ENCODE data around the gene FAM107B. TPM values are rescaled to one million over a fixed set of nuclear protein-coding genes. Genes with fewer than 3 reads are reported as not detected.
A peak's percentile ranks its signal among the peaks of the same experiment; 100 is the strongest.

Gene FAM107B
- total and polyA plus RNA-seq, 2 of the 4 experiments (the other 2 are of a cell fraction) = 26.4 to 27.1 TPM

- ATAC-seq (ENCODE audit: low read depth) = no peak
- H3K9me3 ChIP-seq (ENCODE audit: control insufficient read depth, insufficient read depth, low read length) = no peaks in the 10 kb centered on the region
- 95% methylated on average over 4 of the region's 15 CpGs; no CpG with 5 or more reads in 1 of the 2 experiments for WGBS, 2 experiments (ENCODE audit: extremely low coverage in 2 of 2, insufficient read length in 1 of 2)
- no peak overlapping the region for H3K18ac ChIP-seq (ENCODE audit: low read depth, low read length)
- no peak overlapping the region for H2BK5ac ChIP-seq (ENCODE audit: low read depth, low read length, poor library complexity, severe bottlenecking)
- peaks cover 28% of the 10 kb centered on the region for H3K4me1 ChIP-seq (ENCODE audit: control insufficient read depth, insufficient read depth, low read length)
- H3K4me2 ChIP-seq (ENCODE audit: low read depth, low read length) = no peak overlapping the region
- no peak overlapping the region for H3K14ac ChIP-seq (replicated peaks; ENCODE audit: low read depth, low read length)
- ChIA-PET POLR2A (ENCODE audit: unreplicated experiment) (no interaction called here), CTCF (no interaction called here)
- H3K27ac ChIP-seq (ENCODE audit: insufficient read depth, low read length) = no peak overlapping the region
- dilution Hi-C loops (cut with HindIII; ENCODE audit: low sequenced_read_pairs, unreplicated experiment) (no loop called here), intact Hi-C loops (cut with micrococcal nuclease) (no loop called here), in situ Hi-C loops (cut with MboI; ENCODE audit: low sequenced_read_pairs) (no loop called here)
- H2AFZ ChIP-seq (replicated peaks; ENCODE audit: low read length, poor library complexity) = no peak overlapping the region
- H3K9me1 ChIP-seq (ENCODE audit: insufficient read depth, low read length) = peaks cover 36% of the 10 kb centered on the region
- 0 out of 2 replicates have a peak overlapping the region, but pooled peaks have one; percentile 36 for H2AK5ac ChIP-seq (ENCODE audit: low read depth, low read length)
- peaks cover 33 to 83% of the 10 kb centered on the region in 2 experiments for H3K79me1 ChIP-seq (ENCODE audit: low read depth in 1 of 2, low read length in 2 of 2)
- TF ChIP-seq MXI1 (IDR thresholded peaks at IDR 0.05; ENCODE audit: borderline replicate concordance, low read depth, low read length) (no peak), NFE2L2 (IDR thresholded peaks at IDR 0.05; ENCODE audit: low read depth, low read length) (no peak), RFX5 (IDR thresholded peaks at IDR 0.05; ENCODE audit: low read depth, low read length) (no peak), POLR2A (IDR thresholded peaks at IDR 0.05; ENCODE audit: low read depth, low read length) (no peak), RCOR1 (IDR thresholded peaks at IDR 0.05; ENCODE audit: insufficient replicate concordance, low read length) (no peak), RAD21 (IDR thresholded peaks at IDR 0.05; ENCODE audit: low read length) (no peak), FOS (IDR thresholded peaks at IDR 0.05; ENCODE audit: low read depth, low read length) (no peak), CHD1 (IDR thresholded peaks at IDR 0.05; ENCODE audit: low read depth, low read length) (no peak), MAFK (IDR thresholded peaks at IDR 0.05; ENCODE audit: low read depth, low read length) (no peak)
- TF ChIP-seq, protein P1, sequence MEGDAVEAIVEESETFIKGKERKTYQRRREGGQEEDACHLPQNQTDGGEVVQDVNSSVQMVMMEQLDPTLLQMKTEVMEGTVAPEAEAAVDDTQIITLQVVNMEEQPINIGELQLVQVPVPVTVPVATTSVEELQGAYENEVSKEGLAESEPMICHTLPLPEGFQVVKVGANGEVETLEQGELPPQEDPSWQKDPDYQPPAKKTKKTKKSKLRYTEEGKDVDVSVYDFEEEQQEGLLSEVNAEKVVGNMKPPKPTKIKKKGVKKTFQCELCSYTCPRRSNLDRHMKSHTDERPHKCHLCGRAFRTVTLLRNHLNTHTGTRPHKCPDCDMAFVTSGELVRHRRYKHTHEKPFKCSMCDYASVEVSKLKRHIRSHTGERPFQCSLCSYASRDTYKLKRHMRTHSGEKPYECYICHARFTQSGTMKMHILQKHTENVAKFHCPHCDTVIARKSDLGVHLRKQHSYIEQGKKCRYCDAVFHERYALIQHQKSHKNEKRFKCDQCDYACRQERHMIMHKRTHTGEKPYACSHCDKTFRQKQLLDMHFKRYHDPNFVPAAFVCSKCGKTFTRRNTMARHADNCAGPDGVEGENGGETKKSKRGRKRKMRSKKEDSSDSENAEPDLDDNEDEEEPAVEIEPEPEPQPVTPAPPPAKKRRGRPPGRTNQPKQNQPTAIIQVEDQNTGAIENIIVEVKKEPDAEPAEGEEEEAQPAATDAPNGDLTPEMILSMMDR (conservative IDR thresholded peaks at IDR 0.05; ENCODE audit: low read depth, low read length) = no peak
- TF ChIP-seq, protein P2, sequence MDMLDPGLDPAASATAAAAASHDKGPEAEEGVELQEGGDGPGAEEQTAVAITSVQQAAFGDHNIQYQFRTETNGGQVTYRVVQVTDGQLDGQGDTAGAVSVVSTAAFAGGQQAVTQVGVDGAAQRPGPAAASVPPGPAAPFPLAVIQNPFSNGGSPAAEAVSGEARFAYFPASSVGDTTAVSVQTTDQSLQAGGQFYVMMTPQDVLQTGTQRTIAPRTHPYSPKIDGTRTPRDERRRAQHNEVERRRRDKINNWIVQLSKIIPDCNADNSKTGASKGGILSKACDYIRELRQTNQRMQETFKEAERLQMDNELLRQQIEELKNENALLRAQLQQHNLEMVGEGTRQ (IDR thresholded peaks at IDR 0.05; ENCODE audit: low read depth, low read length) = no peak
- H4K8ac ChIP-seq (ENCODE audit: low read depth in 2 of 2, low read length in 2 of 2) = no peak overlapping the region
- H4K20me1 ChIP-seq (ENCODE audit: insufficient read depth, low read length) = peaks cover 83% of the 10 kb centered on the region
- peaks cover 6% of the 10 kb centered on the region for H3K36me3 ChIP-seq (ENCODE audit: control insufficient read depth, insufficient read depth, low read length)
- H4K91ac ChIP-seq (ENCODE audit: insufficient read depth, low read depth, low read length) = no peak overlapping the region
- no peak overlapping the region for H4K5ac ChIP-seq (ENCODE audit: low read depth, low read length)
- H3K56ac ChIP-seq (ENCODE audit: extremely low read depth, insufficient read depth, low read length) = no peak overlapping the region
- DNase-seq = no peak
- no peak overlapping the region for H2BK15ac ChIP-seq (ENCODE audit: low read depth, low read length)
- H3K4ac ChIP-seq (ENCODE audit: low read depth, low read length) = no peak overlapping the region
- H2AK9ac ChIP-seq (replicated peaks; ENCODE audit: low read depth, low read length, poor library complexity) = no peak overlapping the region
- BruUV-seq (replicated peaks) = no TSS peak
- H2BK120ac ChIP-seq (ENCODE audit: low read depth, low read length) = no peak overlapping the region
- H3K9ac ChIP-seq (ENCODE audit: low read depth, low read length) = no peak overlapping the region
- no peak overlapping the region for H3K4me3 ChIP-seq (ENCODE audit: insufficient read depth, low read depth, low read length)
- no peak overlapping the region for H2BK20ac ChIP-seq (ENCODE audit: low read depth, low read length)
- H3K27me3 ChIP-seq (ENCODE audit: control insufficient read depth, insufficient read depth, low read length) = no peaks in the 10 kb centered on the region
- 0 out of 2 replicates have a peak overlapping the region, but pooled peaks have one; percentile 7 for H3K23ac ChIP-seq (ENCODE audit: low read depth, low read length)
Observed at GRCh38 chr10:14560791-14561765, 213.6 kb downstream of the FAM107B start.

Measured in IMR-90 (cell line).